HepG2 (cell line): ENCODE results near the gene GPR55. TPM values are rescaled to one million over a fixed set of nuclear protein-coding genes. Genes with fewer than 3 reads are reported as not detected.

ENCODE experiments used
- ATAC-seq: fragments of 200-7000 bp; cut with Tn5 transposase; 3 replicates; pipeline ENCODE4 v1.9.1; 2020; ENCODE audit warnings: mild to moderate bottlenecking, moderate library complexity
- BruUV-seq: library from RNA; stranded (reverse); fragments of 400-500 nt; replicated peaks from 2 replicates; lab custom pipeline; 2021; lab: Mats Ljungman, UMichigan
- CTCF ChIA-PET: fragments of 300-600 bp; formaldehyde crosslinking; extraction: SDS; loops from one replicate; lab custom pipeline; 2021; ENCODE audit warnings: low total read pairs, inconsistent platforms, low intra/inter-chr PET ratio; lab: Yijun Ruan, JAX
- POLR2A ChIA-PET: fragments of 350-600 bp; sonication (Branson Sonifier 250); formaldehyde crosslinking; loops from one replicate; lab custom pipeline; 2020; ENCODE audit warnings: antibody characterized with exemption, inconsistent platforms; lab: Yijun Ruan, JAX
- DNase-seq: peaks from one replicate; pipeline ENCODE4 v3.0.0-alpha.2; 2015; ENCODE audit warnings: low spot score
- FAIRE-seq: peaks from 3 replicates; lab custom pipeline; 2011; peaks lifted over from hg19 to GRCh38; lab: Jason Lieb, UNC
- H2AFZ ChIP-seq: one replicate; pipeline ENCODE4 v1.6.1; 2011; ENCODE audit warnings: low read length, inconsistent platforms
- H3K27ac ChIP-seq: fragments of 300-600 bp; 3 replicates; pipeline ENCODE4 v1.8.0; 2011; ENCODE audit warnings: mixed run types, mild to moderate bottlenecking, mixed read lengths, low read length, inconsistent platforms; ENCODE audit not compliant: insufficient read depth; ENCODE audit errors: extremely low read length
- H3K27me3 ChIP-seq, 2 experiments: fragments of 200-600 bp in 1 of 2; 2 replicates in 1 of 2; 3 replicates in 1 of 2; pipeline versions ENCODE4 v1.6.0 to v1.8.0; 2011; ENCODE audit warnings: low read length in 2 of 2, mild to moderate bottlenecking in 2 of 2, moderate library complexity in 2 of 2, inconsistent platforms in 1 of 2; ENCODE audit not compliant: insufficient read depth in 2 of 2, control insufficient read depth in 1 of 2
- H3K36me3 ChIP-seq, 2 experiments: fragments of 200-600 bp in 1 of 2; replicated peaks in 1 of 2; 2 replicates in 1 of 2; 3 replicates in 1 of 2; pipeline versions ENCODE4 v1.5.1 to v1.8.0; 2011; ENCODE audit warnings: low read length in 2 of 2, inconsistent platforms in 1 of 2; ENCODE audit not compliant: insufficient read depth in 2 of 2, control insufficient read depth in 1 of 2
- H3K4me1 ChIP-seq: 2 replicates; pipeline ENCODE4 v1.5.1; 2012; ENCODE audit warnings: low read length, inconsistent platforms; ENCODE audit not compliant: insufficient read depth
- H3K4me2 ChIP-seq: 2 replicates; pipeline ENCODE4 v1.6.0; 2011; ENCODE audit warnings: low read depth, low read length, inconsistent platforms
- H3K4me3 ChIP-seq, 3 experiments: fragments of 200-600 bp in 1 of 3; sonication (generic), shearing (Covaris generic) in 1 of 3; replicated peaks in 1 of 3; 2 replicates each; pipeline ENCODE4 v1.5.1; 2011 to 2016; ENCODE audit warnings: low read length in 3 of 3, inconsistent platforms in 2 of 3, low read depth in 2 of 3, mild to moderate bottlenecking in 2 of 3, control low read depth in 1 of 3, mixed read lengths in 1 of 3; ENCODE audit not compliant: insufficient read depth in 1 of 3
- H3K79me2 ChIP-seq: one replicate; pipeline ENCODE4 v1.6.1; 2011; ENCODE audit warnings: low read length, inconsistent platforms; ENCODE audit not compliant: insufficient read depth
- H3K9ac ChIP-seq: 2 replicates; pipeline ENCODE4 v1.6.0; 2011; ENCODE audit warnings: mild to moderate bottlenecking, low read depth, low read length, inconsistent platforms; ENCODE audit not compliant: insufficient read depth
- H3K9me3 ChIP-seq: 2 replicates; pipeline ENCODE4 v1.5.1; 2012; ENCODE audit warnings: mild to moderate bottlenecking, low read length
- H4K20me1 ChIP-seq: 2 replicates; pipeline ENCODE4 v1.6.0; 2011; ENCODE audit warnings: inconsistent platforms, mild to moderate bottlenecking, low read length, moderate library complexity; ENCODE audit not compliant: insufficient read depth
- CREB3 ChIP-seq: sonication (generic); formaldehyde crosslinking; IDR thresholded peaks from 2 replicates; pipeline ENCODE4 v1.5.0; 2020; ENCODE audit warnings: missing genetic modification reagents
- HDAC2 ChIP-seq: sonication (generic); formaldehyde crosslinking; IDR thresholded peaks from 2 replicates; pipeline ENCODE4 v1.4.0; 2020; ENCODE audit warnings: missing genetic modification reagents
- RARA ChIP-seq: IDR thresholded peaks from 2 replicates; pipeline ENCODE4 v1.6.1; 2016; ENCODE audit warnings: missing genetic modification reagents, missing compliant biosample characterization
- RNF2 ChIP-seq: fragments of 450-650 bp; conservative IDR thresholded peaks from 2 replicates; pipeline ENCODE4 v1.6.1; 2016; ENCODE audit warnings: low read depth
- SMARCE1 ChIP-seq: fragments of 450-650 bp; IDR thresholded peaks from 2 replicates; pipeline ENCODE4 v1.6.1; 2017; ENCODE audit warnings: borderline replicate concordance
- SMC3 ChIP-seq: IDR thresholded peaks from 2 replicates; pipeline ENCODE4 v1.6.1; 2011; ENCODE audit warnings: low read length, improper control_type of control experiment
- SMYD3 ChIP-seq: sonication (generic); formaldehyde crosslinking; IDR thresholded peaks from 2 replicates; pipeline ENCODE4 v1.8.1; 2023; ENCODE audit warnings: mild to moderate bottlenecking, missing genetic modification reagents
- TAF15 ChIP-seq: fragments of 200-400 bp; formaldehyde crosslinking; IDR thresholded peaks from one replicate; pipeline ENCODE4 v1.6.1; 2018; ENCODE audit warnings: mild to moderate bottlenecking, low read depth, low read length; ENCODE audit not compliant: poor library complexity, severe bottlenecking
- TFAP4 ChIP-seq: sonication (generic); IDR thresholded peaks from 2 replicates; pipeline ENCODE4 v1.6.1; 2016; ENCODE audit warnings: low read depth, borderline replicate concordance
- ZNF318 ChIP-seq: sonication (generic); formaldehyde crosslinking; IDR thresholded peaks from 2 replicates; pipeline ENCODE4 v1.4.0; 2020; ENCODE audit warnings: mild to moderate bottlenecking, missing genetic modification reagents
- ZNF451 ChIP-seq: sonication (generic); formaldehyde crosslinking; IDR thresholded peaks from 2 replicates; pipeline ENCODE4 v1.5.0; 2020; ENCODE audit warnings: mild to moderate bottlenecking, missing genetic modification reagents
- ZNF704 ChIP-seq: sonication (generic); formaldehyde crosslinking; IDR thresholded peaks from 2 replicates; pipeline ENCODE4 v1.8.1; 2023; ENCODE audit warnings: mild to moderate bottlenecking, inconsistent platforms, moderate library complexity, missing genetic modification reagents, borderline replicate concordance
- ZSCAN29 ChIP-seq: sonication (generic); formaldehyde crosslinking; conservative IDR thresholded peaks from 2 replicates; pipeline ENCODE4 v1.4.0; 2020; ENCODE audit warnings: mild to moderate bottlenecking, missing genetic modification reagents
- WGBS: methylation state at CpG from one replicate; pipeline ENCODE4 v1.1.6; 2017; ENCODE audit warnings: low lambda C conversion rate; 5-methylcytosine and 5-hydroxymethylcytosine counted together
- in situ Hi-C: cut with HindIII; loops from 2 replicates; pipeline ENCODE4 v1.10.0; 2017; ENCODE audit warnings: low pct_unique_long_range_greater_than_20kb; ENCODE audit not compliant: extremely low pct_ligation_motif_present
- intact Hi-C: fragments of 100-400 bp; cut with micrococcal nuclease; formaldehyde crosslinking; loops from one replicate; pipeline ENCODE4 v1.10.0; 2022; ENCODE audit not compliant: unreplicated experiment
- polyA plus RNA-seq, 8 experiments: library from polyadenylated mRNA; depleted of rRNA in 3 of 8; stranded (reverse) in 7 of 8; unstranded in 1 of 8; fragments of >200 nt; fragmentation: Illumina TruSeq in 4 of 8; extraction: Trizol in 4 of 8; gene quantifications; 2 replicates each; pipeline versions ENCODE4 v1.2.1 to v1.2.3, GENCODE V29; 2011 to 2016; ENCODE audit warnings: low read depth in 4 of 8, missing spikeins in 1 of 8, mixed read lengths in 1 of 8; ENCODE audit not compliant: insufficient read depth in 1 of 8
- total RNA-seq, 5 experiments: library from RNA; depleted of rRNA; stranded (reverse); fragments of >200 nt; fragmentation: Illumina TruSeq; extraction: Trizol; gene quantifications; 2 replicates each; pipeline ENCODE4 v1.2.3, GENCODE V29; 2016; ENCODE audit warnings: low read depth in 1 of 5

Gene GPR55
- total and polyA plus RNA-seq, 2 of the 13 experiments (the other 11 are each of a cell fraction or from before 2014, with no cell fraction given), result not detected

- POLR2A ChIA-PET, result no interaction called here
- in situ Hi-C loops (no loop called here), intact Hi-C loops (no loop called here)
- CTCF ChIA-PET, result no interaction called here
- H3K4me2 ChIP-seq, result no peak overlapping the region
- no peak overlapping the region for H3K9ac ChIP-seq
- no peaks in the 10 kb centered on the region for H4K20me1 ChIP-seq
- no peaks in the 10 kb centered on the region for H3K36me3 ChIP-seq
- FAIRE-seq (no peak), ATAC-seq (no peak), DNase-seq (no peak)
- no TSS peak for BruUV-seq
- no peak overlapping the region for H3K27ac ChIP-seq
- H3K79me2 ChIP-seq, result no peaks in the 10 kb centered on the region
- H2AFZ ChIP-seq, result no peak overlapping the region
- H3K4me3 ChIP-seq, result no peak overlapping the region
- H3K9me3 ChIP-seq, result no peaks in the 10 kb centered on the region
- WGBS, result 42% methylated on average over 19 of the region's 19 CpGs
- H3K4me1 ChIP-seq, result no peaks in the 10 kb centered on the region
- H3K27me3 ChIP-seq, result peaks cover 5 to 85% of the 10 kb centered on the region in 2 experiments
- TF ChIP-seq SMC3, result no peak
- no peak for TF ChIP-seq ZNF318 (CRISPR knock-in tag)
- TF ChIP-seq RARA, result no peak
- no peak for TF ChIP-seq ZSCAN29 (CRISPR knock-in tag)
- no peak for TF ChIP-seq SMARCE1
- no peak for TF ChIP-seq HDAC2 (CRISPR knock-in tag)
- no peak for TF ChIP-seq RNF2
- TF ChIP-seq ZNF704, result no peak
- no peak for TF ChIP-seq SMYD3 (CRISPR knock-in tag)
- TF ChIP-seq TAF15, result no peak
- TF ChIP-seq ZNF451, result no peak
- no peak for TF ChIP-seq CREB3 (CRISPR knock-in tag)
- TF ChIP-seq TFAP4, result no peak
Observed at GRCh38 chr2:230893841-230894781, 30.9 kb downstream of the GPR55 start.
